Measurements from ENCODE around the gene RDH5. TPM values are rescaled to one million over a fixed set of nuclear protein-coding genes. Genes with fewer than 3 reads are reported as not detected.

The RDH5 gene
- total RNA-seq, 1 experiment from 2014 or later, result 5.8 TPM

GRCh38 chr12:55726971-55727370, 6.8 kb downstream of the RDH5 start:
- ChIA-PET POLR2A (no interaction called here), CTCF (interaction anchor here (1.1 kb wide), 1 partner anchor 10 kb away, joined by 5 read pairs; no protein-coding TSS in a partner anchor)
- Mint-ChIP-seq H3K4me1 (peaks cover 27% of the 10 kb centered on the region), H3K36me3 (peaks cover 20% of the 10 kb centered on the region), H3K4me3 (peak overlapping the region; percentile 88), H3K27me3 (ENCODE audit: low read depth) (no peaks in the 10 kb centered on the region), H3K9me3 (no peaks in the 10 kb centered on the region), H3K27ac (no peak overlapping the region)
- no peak for DNase-seq (ENCODE audit: low spot score)
- TF ChIP-seq, protein P1, sequence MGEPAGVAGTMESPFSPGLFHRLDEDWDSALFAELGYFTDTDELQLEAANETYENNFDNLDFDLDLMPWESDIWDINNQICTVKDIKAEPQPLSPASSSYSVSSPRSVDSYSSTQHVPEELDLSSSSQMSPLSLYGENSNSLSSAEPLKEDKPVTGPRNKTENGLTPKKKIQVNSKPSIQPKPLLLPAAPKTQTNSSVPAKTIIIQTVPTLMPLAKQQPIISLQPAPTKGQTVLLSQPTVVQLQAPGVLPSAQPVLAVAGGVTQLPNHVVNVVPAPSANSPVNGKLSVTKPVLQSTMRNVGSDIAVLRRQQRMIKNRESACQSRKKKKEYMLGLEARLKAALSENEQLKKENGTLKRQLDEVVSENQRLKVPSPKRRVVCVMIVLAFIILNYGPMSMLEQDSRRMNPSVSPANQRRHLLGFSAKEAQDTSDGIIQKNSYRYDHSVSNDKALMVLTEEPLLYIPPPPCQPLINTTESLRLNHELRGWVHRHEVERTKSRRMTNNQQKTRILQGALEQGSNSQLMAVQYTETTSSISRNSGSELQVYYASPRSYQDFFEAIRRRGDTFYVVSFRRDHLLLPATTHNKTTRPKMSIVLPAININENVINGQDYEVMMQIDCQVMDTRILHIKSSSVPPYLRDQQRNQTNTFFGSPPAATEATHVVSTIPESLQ (CRISPR knock-in tag; IDR thresholded peaks at IDR 0.05), result no peak
- TF ChIP-seq CBFB (CRISPR knock-in tag; IDR thresholded peaks at IDR 0.05; ENCODE audit: low read depth) (no peak), MYBL2 (CRISPR knock-in tag; IDR thresholded peaks at IDR 0.05) (no peak), IRF2 (CRISPR knock-in tag; IDR thresholded peaks at IDR 0.05; ENCODE audit: borderline replicate concordance, low read depth) (no peak), MLX (CRISPR knock-in tag; IDR thresholded peaks at IDR 0.05) (no peak), SMAD3 (CRISPR knock-in tag; IDR thresholded peaks at IDR 0.05; ENCODE audit: borderline replicate concordance) (no peak), SMAD4 (CRISPR knock-in tag; IDR thresholded peaks at IDR 0.05) (no peak), PREB (CRISPR knock-in tag; IDR thresholded peaks at IDR 0.05; ENCODE audit: borderline replicate concordance) (no peak), USF1 (CRISPR knock-in tag; IDR thresholded peaks at IDR 0.05) (no peak), ATF1 (CRISPR knock-in tag; IDR thresholded peaks at IDR 0.05) (no peak), ELF4 (CRISPR knock-in tag; IDR thresholded peaks at IDR 0.05; ENCODE audit: low read depth) (no peak), KAT7 (CRISPR knock-in tag; IDR thresholded peaks at IDR 0.05; ENCODE audit: borderline replicate concordance) (no peak), NFE2L1 (CRISPR knock-in tag; IDR thresholded peaks at IDR 0.05) (no peak)
- TF ChIP-seq, protein P2, sequence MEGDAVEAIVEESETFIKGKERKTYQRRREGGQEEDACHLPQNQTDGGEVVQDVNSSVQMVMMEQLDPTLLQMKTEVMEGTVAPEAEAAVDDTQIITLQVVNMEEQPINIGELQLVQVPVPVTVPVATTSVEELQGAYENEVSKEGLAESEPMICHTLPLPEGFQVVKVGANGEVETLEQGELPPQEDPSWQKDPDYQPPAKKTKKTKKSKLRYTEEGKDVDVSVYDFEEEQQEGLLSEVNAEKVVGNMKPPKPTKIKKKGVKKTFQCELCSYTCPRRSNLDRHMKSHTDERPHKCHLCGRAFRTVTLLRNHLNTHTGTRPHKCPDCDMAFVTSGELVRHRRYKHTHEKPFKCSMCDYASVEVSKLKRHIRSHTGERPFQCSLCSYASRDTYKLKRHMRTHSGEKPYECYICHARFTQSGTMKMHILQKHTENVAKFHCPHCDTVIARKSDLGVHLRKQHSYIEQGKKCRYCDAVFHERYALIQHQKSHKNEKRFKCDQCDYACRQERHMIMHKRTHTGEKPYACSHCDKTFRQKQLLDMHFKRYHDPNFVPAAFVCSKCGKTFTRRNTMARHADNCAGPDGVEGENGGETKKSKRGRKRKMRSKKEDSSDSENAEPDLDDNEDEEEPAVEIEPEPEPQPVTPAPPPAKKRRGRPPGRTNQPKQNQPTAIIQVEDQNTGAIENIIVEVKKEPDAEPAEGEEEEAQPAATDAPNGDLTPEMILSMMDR (IDR thresholded peaks at IDR 0.05), result no peak
- TF ChIP-seq, protein P3, sequence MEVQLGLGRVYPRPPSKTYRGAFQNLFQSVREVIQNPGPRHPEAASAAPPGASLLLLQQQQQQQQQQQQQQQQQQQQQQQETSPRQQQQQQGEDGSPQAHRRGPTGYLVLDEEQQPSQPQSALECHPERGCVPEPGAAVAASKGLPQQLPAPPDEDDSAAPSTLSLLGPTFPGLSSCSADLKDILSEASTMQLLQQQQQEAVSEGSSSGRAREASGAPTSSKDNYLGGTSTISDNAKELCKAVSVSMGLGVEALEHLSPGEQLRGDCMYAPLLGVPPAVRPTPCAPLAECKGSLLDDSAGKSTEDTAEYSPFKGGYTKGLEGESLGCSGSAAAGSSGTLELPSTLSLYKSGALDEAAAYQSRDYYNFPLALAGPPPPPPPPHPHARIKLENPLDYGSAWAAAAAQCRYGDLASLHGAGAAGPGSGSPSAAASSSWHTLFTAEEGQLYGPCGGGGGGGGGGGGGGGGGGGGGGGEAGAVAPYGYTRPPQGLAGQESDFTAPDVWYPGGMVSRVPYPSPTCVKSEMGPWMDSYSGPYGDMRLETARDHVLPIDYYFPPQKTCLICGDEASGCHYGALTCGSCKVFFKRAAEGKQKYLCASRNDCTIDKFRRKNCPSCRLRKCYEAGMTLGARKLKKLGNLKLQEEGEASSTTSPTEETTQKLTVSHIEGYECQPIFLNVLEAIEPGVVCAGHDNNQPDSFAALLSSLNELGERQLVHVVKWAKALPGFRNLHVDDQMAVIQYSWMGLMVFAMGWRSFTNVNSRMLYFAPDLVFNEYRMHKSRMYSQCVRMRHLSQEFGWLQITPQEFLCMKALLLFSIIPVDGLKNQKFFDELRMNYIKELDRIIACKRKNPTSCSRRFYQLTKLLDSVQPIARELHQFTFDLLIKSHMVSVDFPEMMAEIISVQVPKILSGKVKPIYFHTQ (CRISPR knock-in tag; IDR thresholded peaks at IDR 0.05), result no peak
- TF ChIP-seq, protein P4, sequence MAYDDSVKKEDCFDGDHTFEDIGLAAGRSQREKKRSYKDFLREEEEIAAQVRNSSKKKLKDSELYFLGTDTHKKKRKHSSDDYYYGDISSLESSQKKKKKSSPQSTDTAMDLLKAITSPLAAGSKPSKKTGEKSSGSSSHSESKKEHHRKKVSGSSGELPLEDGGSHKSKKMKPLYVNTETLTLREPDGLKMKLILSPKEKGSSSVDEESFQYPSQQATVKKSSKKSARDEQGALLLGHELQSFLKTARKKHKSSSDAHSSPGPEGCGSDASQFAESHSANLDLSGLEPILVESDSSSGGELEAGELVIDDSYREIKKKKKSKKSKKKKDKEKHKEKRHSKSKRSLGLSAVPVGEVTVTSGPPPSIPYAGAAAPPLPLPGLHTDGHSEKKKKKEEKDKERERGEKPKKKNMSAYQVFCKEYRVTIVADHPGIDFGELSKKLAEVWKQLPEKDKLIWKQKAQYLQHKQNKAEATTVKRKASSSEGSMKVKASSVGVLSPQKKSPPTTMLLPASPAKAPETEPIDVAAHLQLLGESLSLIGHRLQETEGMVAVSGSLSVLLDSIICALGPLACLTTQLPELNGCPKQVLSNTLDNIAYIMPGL (CRISPR knock-in tag; IDR thresholded peaks at IDR 0.05), result no peak
- TF ChIP-seq, protein P5, sequence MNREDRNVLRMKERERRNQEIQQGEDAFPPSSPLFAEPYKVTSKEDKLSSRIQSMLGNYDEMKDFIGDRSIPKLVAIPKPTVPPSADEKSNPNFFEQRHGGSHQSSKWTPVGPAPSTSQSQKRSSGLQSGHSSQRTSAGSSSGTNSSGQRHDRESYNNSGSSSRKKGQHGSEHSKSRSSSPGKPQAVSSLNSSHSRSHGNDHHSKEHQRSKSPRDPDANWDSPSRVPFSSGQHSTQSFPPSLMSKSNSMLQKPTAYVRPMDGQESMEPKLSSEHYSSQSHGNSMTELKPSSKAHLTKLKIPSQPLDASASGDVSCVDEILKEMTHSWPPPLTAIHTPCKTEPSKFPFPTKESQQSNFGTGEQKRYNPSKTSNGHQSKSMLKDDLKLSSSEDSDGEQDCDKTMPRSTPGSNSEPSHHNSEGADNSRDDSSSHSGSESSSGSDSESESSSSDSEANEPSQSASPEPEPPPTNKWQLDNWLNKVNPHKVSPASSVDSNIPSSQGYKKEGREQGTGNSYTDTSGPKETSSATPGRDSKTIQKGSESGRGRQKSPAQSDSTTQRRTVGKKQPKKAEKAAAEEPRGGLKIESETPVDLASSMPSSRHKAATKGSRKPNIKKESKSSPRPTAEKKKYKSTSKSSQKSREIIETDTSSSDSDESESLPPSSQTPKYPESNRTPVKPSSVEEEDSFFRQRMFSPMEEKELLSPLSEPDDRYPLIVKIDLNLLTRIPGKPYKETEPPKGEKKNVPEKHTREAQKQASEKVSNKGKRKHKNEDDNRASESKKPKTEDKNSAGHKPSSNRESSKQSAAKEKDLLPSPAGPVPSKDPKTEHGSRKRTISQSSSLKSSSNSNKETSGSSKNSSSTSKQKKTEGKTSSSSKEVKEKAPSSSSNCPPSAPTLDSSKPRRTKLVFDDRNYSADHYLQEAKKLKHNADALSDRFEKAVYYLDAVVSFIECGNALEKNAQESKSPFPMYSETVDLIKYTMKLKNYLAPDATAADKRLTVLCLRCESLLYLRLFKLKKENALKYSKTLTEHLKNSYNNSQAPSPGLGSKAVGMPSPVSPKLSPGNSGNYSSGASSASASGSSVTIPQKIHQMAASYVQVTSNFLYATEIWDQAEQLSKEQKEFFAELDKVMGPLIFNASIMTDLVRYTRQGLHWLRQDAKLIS (CRISPR knock-in tag; IDR thresholded peaks at IDR 0.05; ENCODE audit: borderline replicate concordance), result no peak
- ATAC-seq, result no peak

All from WTC11 (cell line).